HepG2 (cell line): ENCODE data around the gene IZUMO4. TPM values are rescaled to one million over a fixed set of nuclear protein-coding genes. Genes with fewer than 3 reads are reported as not detected.

Experiments
- ATM ChIP-seq: fragments of 450-650 bp; IDR thresholded peaks from 2 replicates; pipeline ENCODE4 v1.7.1; 2017; ENCODE audit warnings: mild to moderate bottlenecking, borderline replicate concordance
- CREM ChIP-seq, 2 experiments: sonication (generic) in 1 of 2; formaldehyde crosslinking in 1 of 2; IDR thresholded peaks; 2 replicates each; pipeline versions ENCODE4 v1.4.0 to v1.6.1; 2016 to 2020; ENCODE audit warnings: antibody characterized with exemption in 1 of 2, mild to moderate bottlenecking in 1 of 2, missing genetic modification reagents in 1 of 2
- CSRNP1 ChIP-seq: sonication (generic); formaldehyde crosslinking; IDR thresholded peaks from 2 replicates; pipeline ENCODE4 v1.8.1; 2023; ENCODE audit warnings: mild to moderate bottlenecking, missing genetic modification reagents
- FOXA3 ChIP-seq: IDR thresholded peaks from 2 replicates; pipeline ENCODE4 v1.6.1; 2016; ENCODE audit warnings: missing genetic modification reagents, missing compliant biosample characterization
- FOXP1 ChIP-seq, 2 experiments: fragments of 450-650 bp in 1 of 2; IDR thresholded peaks; 2 replicates each; pipeline ENCODE4 v1.6.1; 2017 to 2018; ENCODE audit warnings: antibody characterized with exemption in 1 of 2
- PRDM15 ChIP-seq: sonication (generic); formaldehyde crosslinking; IDR thresholded peaks from 2 replicates; pipeline ENCODE4 v1.4.0; 2020; ENCODE audit warnings: missing genetic modification reagents
- RBAK ChIP-seq: sonication (generic); formaldehyde crosslinking; IDR thresholded peaks from 2 replicates; pipeline ENCODE4 v1.5.1; 2020; ENCODE audit warnings: mild to moderate bottlenecking, missing genetic modification reagents
- STAG1 ChIP-seq: sonication (generic); formaldehyde crosslinking; IDR thresholded peaks from 2 replicates; pipeline ENCODE4 v1.4.0; 2020; ENCODE audit warnings: missing genetic modification reagents
- STAT6 ChIP-seq: sonication (generic); formaldehyde crosslinking; IDR thresholded peaks from 2 replicates; pipeline ENCODE4 v1.4.0; 2020; ENCODE audit warnings: missing genetic modification reagents, mild to moderate bottlenecking, borderline replicate concordance
- U2AF2 ChIP-seq: fragments of 200-400 bp; formaldehyde crosslinking; IDR thresholded peaks from 2 replicates; pipeline ENCODE4 v1.6.1; 2017; ENCODE audit warnings: low read depth, mild to moderate bottlenecking, low read length
- ZNF10 ChIP-seq: sonication (generic); formaldehyde crosslinking; IDR thresholded peaks from 2 replicates; pipeline ENCODE4 v1.4.0; 2020; ENCODE audit warnings: mild to moderate bottlenecking, low read depth, missing genetic modification reagents, borderline replicate concordance
- ZNF451 ChIP-seq: sonication (generic); formaldehyde crosslinking; IDR thresholded peaks from 2 replicates; pipeline ENCODE4 v1.5.0; 2020; ENCODE audit warnings: mild to moderate bottlenecking, missing genetic modification reagents
- ZNF510 ChIP-seq: sonication (generic); formaldehyde crosslinking; IDR thresholded peaks from 2 replicates; pipeline ENCODE4 v1.4.0; 2020; ENCODE audit warnings: low read depth, mild to moderate bottlenecking, missing genetic modification reagents
- ZNF549 ChIP-seq: sonication (generic); formaldehyde crosslinking; IDR thresholded peaks from 2 replicates; pipeline ENCODE4 v1.5.0; 2020; ENCODE audit warnings: missing genetic modification reagents
- ZNF614 ChIP-seq: IDR thresholded peaks from 2 replicates; pipeline ENCODE4 v1.6.1; 2018; ENCODE audit warnings: missing biosample characterization, missing genetic modification reagents, inconsistent platforms, borderline replicate concordance
- ZNF775 ChIP-seq: sonication (generic); formaldehyde crosslinking; IDR thresholded peaks from 2 replicates; pipeline ENCODE4 v1.4.0; 2020; ENCODE audit warnings: missing genetic modification reagents, mild to moderate bottlenecking, moderate library complexity, borderline replicate concordance
- ZNF816 ChIP-seq: sonication (generic); formaldehyde crosslinking; IDR thresholded peaks from 2 replicates; pipeline ENCODE4 v1.8.0; 2022; ENCODE audit warnings: missing genetic modification reagents, mild to moderate bottlenecking, borderline replicate concordance
- polyA plus RNA-seq, 8 experiments: library from polyadenylated mRNA; depleted of rRNA in 3 of 8; stranded (reverse) in 7 of 8; unstranded in 1 of 8; fragments of >200 nt; fragmentation: Illumina TruSeq in 4 of 8; extraction: Trizol in 4 of 8; gene quantifications; 2 replicates each; pipeline versions ENCODE4 v1.2.1 to v1.2.3, GENCODE V29; 2011 to 2016; ENCODE audit warnings: low read depth in 4 of 8, missing spikeins in 1 of 8, mixed read lengths in 1 of 8; ENCODE audit not compliant: insufficient read depth in 1 of 8
- total RNA-seq, 5 experiments: library from RNA; depleted of rRNA; stranded (reverse); fragments of >200 nt; fragmentation: Illumina TruSeq; extraction: Trizol; gene quantifications; 2 replicates each; pipeline ENCODE4 v1.2.3, GENCODE V29; 2016; ENCODE audit warnings: low read depth in 1 of 5
- TF ChIP-seq, protein P1 (sequence below): sonication (generic); formaldehyde crosslinking; IDR thresholded peaks from 2 replicates; pipeline ENCODE4 v1.8.0; 2022; ENCODE audit warnings: low read depth, missing genetic modification reagents

The IZUMO4 gene
- total and polyA plus RNA-seq, 2 of the 13 experiments (the other 11 are each of a cell fraction or from before 2014, with no cell fraction given) = 0.77 to 3.9 TPM

- TF ChIP-seq ZNF451 (no peak; the same call in 1 of the 2 replicates), PRDM15 (no peak), ZNF816 (CRISPR knock-in tag) (no peak), ZNF549 (CRISPR knock-in tag) (no peak), CSRNP1 (peak; percentile 94; the same call in 1 of the 2 replicates), CREM (IDR thresholded peaks at IDR 0.05) (no peak), CREM (CRISPR knock-in tag; IDR thresholded peaks at IDR 0.05) (no peak), FOXA3 (CRISPR knock-in tag) (no peak; the same call in 1 of the 2 replicates), ZNF510 (CRISPR knock-in tag) (peak; percentile 32; the same call in 1 of the 2 replicates), ZNF614 (CRISPR knock-in tag) (peak; percentile 48; the same call in 1 of the 2 replicates), STAG1 (CRISPR knock-in tag) (peak; percentile 18; the same call in 1 of the 2 replicates), ZNF775 (CRISPR knock-in tag) (no peak), FOXP1 (IDR thresholded peaks at IDR 0.05) (no peak), FOXP1 (CRISPR knock-in tag; IDR thresholded peaks at IDR 0.05) (no peak), STAT6 (CRISPR knock-in tag) (no peak), ATM (no peak), U2AF2 (no peak), RBAK (CRISPR knock-in tag) (no peak), ZNF10 (no peak)
- TF ChIP-seq, protein P1, sequence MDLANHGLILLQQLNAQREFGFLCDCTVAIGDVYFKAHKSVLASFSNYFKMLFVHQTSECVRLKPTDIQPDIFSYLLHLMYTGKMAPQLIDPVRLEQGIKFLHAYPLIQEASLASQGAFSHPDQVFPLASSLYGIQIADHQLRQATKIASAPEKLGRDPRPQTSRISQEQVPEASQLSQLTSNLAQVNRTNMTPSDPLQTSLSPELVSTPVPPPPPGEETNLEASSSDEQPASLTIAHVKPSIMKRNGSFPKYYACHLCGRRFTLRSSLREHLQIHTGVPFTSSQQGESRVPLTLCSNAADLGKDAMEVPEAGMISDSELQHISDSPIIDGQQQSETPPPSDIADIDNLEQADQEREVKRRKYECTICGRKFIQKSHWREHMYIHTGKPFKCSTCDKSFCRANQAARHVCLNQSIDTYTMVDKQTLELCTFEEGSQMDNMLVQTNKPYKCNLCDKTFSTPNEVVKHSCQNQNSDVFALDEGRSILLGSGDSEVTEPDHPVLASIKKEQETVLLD = peak; percentile 88
Measured at GRCh38 chr19:2096034-2096479, 658 bp upstream of the IZUMO4 start, which contains the start of gene MOB3A (continued).
